Stimulated activated memory B cell treated with anti-CD40 and anti-IgM and Interleukin-4, amounts not matched to agents 10 μg/mL and 1 μg/mL and 100 μg/mL, for 72 hours (primary cell): ENCODE measurements around the gene CDK8.
A peak's percentile ranks its signal among the peaks of the same experiment; 100 is the strongest.

Experiments used
- ATAC-seq: fragments of 150-1000 bp; cut with Tn5 transposase; 2 replicates; pipeline ENCODE4 v1.10.0; 2021
- H3K27ac Mint-ChIP-seq: one replicate; pipeline ENCODE4 v1.8.0; 2022; ENCODE audit warnings: mild to moderate bottlenecking, mixed read lengths
- H3K27me3 Mint-ChIP-seq: one replicate; pipeline ENCODE4 v1.8.0; 2022; ENCODE audit warnings: mixed read lengths
- H3K36me3 Mint-ChIP-seq: one replicate; pipeline ENCODE4 v1.8.0; 2022; ENCODE audit warnings: mixed read lengths
- H3K4me1 Mint-ChIP-seq: one replicate; pipeline ENCODE4 v1.8.0; 2022; ENCODE audit warnings: mixed read lengths
- H3K4me3 Mint-ChIP-seq: one replicate; pipeline ENCODE4 v1.8.0; 2022; ENCODE audit warnings: mild to moderate bottlenecking, moderate library complexity, mixed read lengths
- H3K9me3 Mint-ChIP-seq: one replicate; pipeline ENCODE4 v1.8.0; 2022; ENCODE audit warnings: mixed read lengths

The CDK8 gene

DNA sequence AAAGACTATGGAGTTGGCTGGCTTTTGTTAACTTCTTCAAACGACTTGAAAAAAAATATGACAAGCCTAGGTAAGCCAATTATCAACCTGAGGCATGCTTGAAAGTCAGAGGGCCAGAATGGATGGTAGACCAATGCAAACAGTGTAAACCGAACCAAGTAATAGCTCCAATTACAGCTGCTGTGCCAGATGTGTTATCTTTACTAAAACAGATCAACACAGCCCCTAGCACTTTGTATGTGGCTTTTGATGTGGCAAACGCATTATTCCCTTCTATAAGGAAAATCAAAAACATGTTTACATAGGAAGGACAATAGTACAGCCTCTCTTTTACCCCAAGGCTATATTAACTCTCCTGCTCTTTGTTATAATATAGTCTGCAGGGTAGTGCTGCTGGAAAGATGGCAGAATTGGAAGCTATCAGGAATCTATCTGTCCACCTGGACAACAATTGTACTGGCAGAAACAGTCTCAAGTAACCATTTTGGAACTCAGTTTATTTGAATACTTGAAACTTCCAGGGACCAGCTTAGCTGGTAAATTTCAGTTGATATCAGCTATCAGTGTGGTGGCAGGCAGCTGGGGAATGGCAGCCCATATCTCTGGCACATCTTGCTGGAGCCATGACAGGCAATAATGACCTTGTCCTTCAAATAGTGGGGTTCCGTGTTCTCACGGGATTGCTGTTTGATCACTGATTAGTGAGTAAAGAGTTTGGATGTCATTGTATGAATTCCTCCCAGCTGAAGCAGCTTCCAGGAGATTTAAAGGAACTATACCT is 159.2 kb downstream of the CDK8 start:
- Mint-ChIP-seq H3K4me3 (no peak overlapping the region), H3K9me3 (peaks cover 9% of the 10 kb centered on the region), H3K27me3 (no peaks in the 10 kb centered on the region), H3K36me3 (peaks cover 7% of the 10 kb centered on the region), H3K4me1 (no peaks in the 10 kb centered on the region), H3K27ac (no peak overlapping the region)
- no peak for ATAC-seq

DNA sequence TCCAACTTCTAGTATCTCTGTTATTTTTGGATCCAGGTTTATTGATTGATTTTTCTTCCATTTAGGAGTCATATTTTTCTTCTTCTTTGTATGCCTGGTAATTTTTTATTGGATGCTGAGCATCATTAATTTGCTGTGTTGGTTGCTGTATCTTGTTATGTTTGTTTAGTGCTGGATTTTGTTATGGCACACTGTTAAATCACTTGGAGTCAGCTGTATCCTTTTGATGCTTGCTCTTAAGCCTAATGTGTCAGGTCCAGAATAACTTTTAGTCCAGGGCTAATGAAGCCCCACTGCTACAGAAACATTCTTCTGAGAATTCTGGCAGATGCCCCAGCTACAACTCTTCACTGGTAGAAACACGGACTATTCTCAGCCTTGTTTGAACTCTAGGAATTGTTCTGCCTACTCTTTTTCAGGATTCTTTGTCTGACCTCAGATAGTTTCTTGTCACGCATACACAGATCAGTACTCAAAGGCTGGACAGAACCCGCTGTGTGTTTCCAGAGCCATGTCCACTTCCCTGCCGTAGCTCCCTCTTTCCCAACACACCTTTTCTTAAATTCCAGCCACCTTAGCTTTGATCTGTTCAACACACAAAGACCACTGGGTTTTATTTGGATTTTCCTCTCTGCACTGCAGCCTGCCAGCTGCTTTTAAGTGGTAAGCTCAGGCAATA is 166.5 kb downstream of the CDK8 start:
- H3K36me3 Mint-ChIP-seq, result no peaks in the 10 kb centered on the region
- H3K4me1 Mint-ChIP-seq, result no peaks in the 10 kb centered on the region
- no peak for ATAC-seq
- peaks cover 3% of the 10 kb centered on the region for H3K27me3 Mint-ChIP-seq
- peaks cover 2% of the 10 kb centered on the region for H3K9me3 Mint-ChIP-seq
- H3K4me3 Mint-ChIP-seq, result no peak overlapping the region
- no peak overlapping the region for H3K27ac Mint-ChIP-seq

DNA sequence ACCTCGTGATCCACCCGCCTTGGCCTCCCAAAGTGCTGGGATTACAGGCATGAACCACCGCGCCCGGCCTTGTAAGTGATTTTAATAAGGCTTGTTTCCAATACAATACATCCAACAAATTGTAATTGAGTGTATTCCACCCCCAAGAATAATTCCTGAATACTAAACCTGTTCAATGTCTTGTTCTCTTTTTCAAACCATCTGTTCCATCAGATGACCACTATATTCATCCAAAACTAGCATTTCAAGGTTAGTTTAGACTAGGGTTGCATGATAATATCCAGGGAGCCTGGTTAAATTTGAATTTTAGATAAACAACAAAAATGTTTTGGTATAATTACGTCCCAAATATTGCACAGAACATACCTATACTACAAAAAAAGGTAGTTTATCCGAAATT is 168.1 kb downstream of the CDK8 start:
- Mint-ChIP-seq H3K27ac (no peak overlapping the region), H3K36me3 (no peaks in the 10 kb centered on the region), H3K27me3 (peaks cover 19% of the 10 kb centered on the region), H3K4me3 (no peak overlapping the region), H3K4me1 (no peaks in the 10 kb centered on the region), H3K9me3 (peaks cover 2% of the 10 kb centered on the region)
- no peak for ATAC-seq

DNA sequence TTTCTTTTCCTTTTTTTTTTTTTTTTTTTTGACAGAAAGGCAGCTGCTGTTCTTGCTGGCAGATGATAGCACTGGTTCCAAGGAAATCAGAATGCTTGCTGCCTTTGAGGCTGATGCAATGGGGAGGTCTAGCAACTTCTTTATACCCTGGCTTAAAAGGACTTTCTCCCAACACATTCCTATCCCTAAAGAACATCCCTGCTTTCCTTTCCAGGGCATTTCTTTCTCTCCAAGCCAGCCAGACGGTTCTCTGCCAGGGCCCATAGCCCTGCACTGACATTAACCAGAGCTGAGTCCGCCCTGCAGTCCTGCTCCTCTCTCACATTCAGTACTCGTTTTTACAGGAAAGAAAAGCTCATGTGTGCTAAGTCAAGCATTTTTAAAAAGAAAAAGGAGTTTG is 169.7 kb downstream of the CDK8 start:
- Mint-ChIP-seq H3K27me3 (peaks cover 28% of the 10 kb centered on the region), H3K36me3 (no peaks in the 10 kb centered on the region), H3K27ac (no peak overlapping the region), H3K4me1 (no peaks in the 10 kb centered on the region), H3K4me3 (no peak overlapping the region), H3K9me3 (no peaks in the 10 kb centered on the region)
- no peak for ATAC-seq

DNA sequence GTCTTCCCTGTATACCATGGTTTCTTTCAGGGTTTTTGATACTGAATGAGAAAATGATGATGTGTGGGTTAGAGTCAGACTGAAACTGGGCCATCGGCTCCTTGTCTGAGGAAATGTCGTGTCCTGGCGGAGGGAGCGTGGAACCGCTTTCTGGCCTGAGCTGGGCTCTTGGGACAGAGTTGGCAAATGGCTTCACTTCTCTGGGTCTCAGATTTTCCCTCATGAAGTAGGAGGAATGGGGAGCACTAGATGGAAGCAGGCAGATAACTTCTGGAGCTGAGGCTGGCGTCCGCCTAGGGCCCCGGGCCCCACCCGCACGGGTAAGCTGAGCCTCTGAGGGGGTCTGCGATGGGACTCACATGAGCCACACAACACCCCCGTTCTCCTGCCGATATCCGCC is 170.3 kb downstream of the CDK8 start:
- Mint-ChIP-seq H3K4me1 (no peaks in the 10 kb centered on the region), H3K9me3 (no peaks in the 10 kb centered on the region)
- ATAC-seq, result peak; percentile 12

DNA sequence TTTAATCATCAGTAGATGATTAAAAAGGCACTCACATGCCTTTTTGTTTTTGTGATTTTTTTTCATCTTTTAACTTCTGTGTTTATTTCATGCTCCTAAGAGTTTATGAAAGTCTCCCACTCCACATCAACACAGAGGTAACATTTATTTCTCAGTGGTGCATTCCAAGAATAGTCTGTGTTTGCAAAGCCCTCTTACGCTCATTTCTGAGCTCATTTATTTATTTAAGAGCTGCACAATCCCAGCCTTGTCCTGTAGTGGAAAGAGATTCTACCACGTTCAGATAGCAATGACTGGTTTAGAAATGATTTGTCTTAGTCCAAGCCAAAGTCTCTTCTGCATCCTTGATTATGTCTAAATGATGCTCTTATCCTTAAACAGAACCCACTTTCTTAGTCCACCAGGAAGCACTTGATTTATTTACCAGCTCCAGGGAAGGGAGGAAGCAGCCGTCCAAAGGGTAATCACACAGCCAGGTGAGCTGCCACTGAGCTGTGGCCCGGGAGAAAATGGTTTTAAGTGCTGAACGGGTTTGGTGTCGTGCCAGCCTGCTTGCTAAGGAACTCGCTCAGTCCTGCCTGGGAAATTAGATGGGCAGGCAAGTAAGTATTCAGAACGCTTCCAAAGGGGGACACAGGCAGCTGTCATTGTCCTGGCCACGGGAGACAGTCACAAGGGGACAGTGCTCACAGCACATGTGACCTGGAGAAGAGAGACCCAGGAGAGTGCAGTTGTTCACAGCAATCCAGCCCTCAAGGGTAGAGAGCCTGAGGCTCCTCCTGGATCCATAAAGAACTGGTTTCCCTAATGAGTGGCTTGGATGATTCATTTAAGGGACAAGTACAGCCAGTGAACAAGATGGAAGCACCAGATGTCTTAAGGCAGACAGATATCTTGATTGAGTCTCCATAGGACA is 171.8 kb downstream of the CDK8 start:
- Mint-ChIP-seq H3K36me3 (no peaks in the 10 kb centered on the region), H3K9me3 (no peaks in the 10 kb centered on the region), H3K27me3 (peaks cover 28% of the 10 kb centered on the region), H3K4me3 (no peak overlapping the region), H3K27ac (no peak overlapping the region), H3K4me1 (no peaks in the 10 kb centered on the region)
- no peak for ATAC-seq

More for the DNA sequence above, 170.3 kb downstream of the CDK8 start:
- H3K27me3 Mint-ChIP-seq, result peaks cover 28% of the 10 kb centered on the region
- H3K27ac Mint-ChIP-seq, result no peak overlapping the region
- H3K4me3 Mint-ChIP-seq, result no peak overlapping the region
- H3K36me3 Mint-ChIP-seq, result no peaks in the 10 kb centered on the region

DNA sequence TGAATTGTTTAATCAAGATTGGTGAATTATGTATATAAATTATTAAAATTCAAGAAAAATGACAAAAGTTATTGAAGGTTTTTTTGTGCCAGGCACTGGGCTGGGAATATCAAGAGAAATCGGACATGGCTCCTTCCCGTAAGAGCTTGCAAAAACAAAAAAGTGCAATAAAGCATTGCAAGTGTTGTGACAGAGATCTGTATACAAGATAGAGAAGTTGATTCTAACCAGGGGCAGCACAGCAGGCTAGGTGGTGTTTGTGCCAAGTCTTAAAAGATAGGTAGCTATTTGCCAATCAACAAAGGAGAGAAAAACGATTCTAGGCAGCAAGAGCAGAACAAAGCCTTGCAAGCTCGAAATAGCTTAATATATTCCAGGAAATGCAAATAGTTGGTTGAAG is 179.8 kb downstream of the CDK8 start:
- no peaks in the 10 kb centered on the region for H3K27me3 Mint-ChIP-seq
- no peak for ATAC-seq
- H3K27ac Mint-ChIP-seq, result no peak overlapping the region
- H3K9me3 Mint-ChIP-seq, result peaks cover 21% of the 10 kb centered on the region
- H3K4me1 Mint-ChIP-seq, result no peaks in the 10 kb centered on the region
- H3K36me3 Mint-ChIP-seq, result no peaks in the 10 kb centered on the region
- H3K4me3 Mint-ChIP-seq, result no peak overlapping the region

DNA sequence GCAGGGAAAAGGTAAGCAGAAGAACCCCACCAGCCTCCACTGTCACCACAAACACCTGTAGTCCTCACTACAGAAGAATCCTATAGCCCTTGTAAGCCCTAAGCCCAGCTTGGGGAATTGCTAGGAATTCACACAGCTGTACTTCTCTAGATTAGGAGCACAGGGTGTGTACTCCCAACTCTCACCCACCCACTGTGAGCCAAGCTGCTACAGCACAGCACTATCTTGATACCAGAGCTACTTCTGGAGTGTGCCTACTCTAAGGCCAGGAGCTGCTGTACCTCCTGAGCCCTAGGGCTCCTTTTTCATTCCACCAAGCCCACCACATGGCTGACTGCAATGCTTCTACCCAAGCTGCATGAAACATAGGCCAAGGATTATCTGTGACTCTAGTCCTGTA is 181.2 kb downstream of the CDK8 start:
- H3K27ac Mint-ChIP-seq, result no peak overlapping the region
- H3K36me3 Mint-ChIP-seq, result no peaks in the 10 kb centered on the region
- H3K4me3 Mint-ChIP-seq, result no peak overlapping the region
- no peaks in the 10 kb centered on the region for H3K27me3 Mint-ChIP-seq
- H3K9me3 Mint-ChIP-seq, result peaks cover 21% of the 10 kb centered on the region
- no peaks in the 10 kb centered on the region for H3K4me1 Mint-ChIP-seq
- ATAC-seq, result no peak

DNA sequence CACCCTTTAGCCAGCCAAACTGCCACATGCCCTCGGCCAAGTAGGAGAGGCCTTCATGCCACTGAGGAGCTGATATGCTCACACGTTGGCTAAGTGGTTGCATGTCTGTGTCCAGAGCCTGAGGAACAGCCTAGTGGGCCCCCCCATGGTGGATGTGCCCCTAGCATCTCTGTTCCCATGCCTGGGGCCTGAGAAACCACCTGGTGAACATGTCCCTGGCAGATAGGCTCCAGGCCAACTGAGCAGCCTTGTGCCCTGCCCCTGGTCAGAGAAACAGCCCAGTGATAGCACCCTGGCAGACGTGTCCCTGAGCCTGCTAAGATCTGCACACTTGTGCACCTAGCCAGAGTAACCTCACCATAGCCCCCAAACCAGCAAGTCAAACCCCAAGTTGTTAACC is 181.7 kb downstream of the CDK8 start:
- Mint-ChIP-seq H3K9me3 (peaks cover 21% of the 10 kb centered on the region), H3K27ac (no peak overlapping the region), H3K27me3 (no peaks in the 10 kb centered on the region), H3K4me3 (no peak overlapping the region), H3K36me3 (no peaks in the 10 kb centered on the region), H3K4me1 (no peaks in the 10 kb centered on the region)
- ATAC-seq, result no peak

DNA sequence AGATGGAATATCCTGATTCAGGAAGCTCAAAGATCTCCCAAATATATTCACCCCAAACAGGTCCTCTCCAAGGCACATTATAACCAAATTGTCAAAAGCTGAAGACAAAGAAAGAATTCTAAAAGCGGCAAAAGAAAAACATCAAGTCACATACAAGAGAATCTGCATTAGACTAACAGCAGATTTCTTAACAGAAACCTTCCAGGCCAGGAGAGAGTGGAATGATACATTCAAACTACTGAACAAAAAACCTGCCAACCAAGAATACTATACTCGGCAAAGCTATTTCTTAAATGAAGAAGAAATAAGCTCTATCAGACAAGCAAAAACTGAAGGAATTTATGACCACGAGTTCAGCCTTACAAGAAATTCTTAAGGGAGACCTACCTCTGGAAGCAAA is 183.0 kb downstream of the CDK8 start:
- peaks cover 21% of the 10 kb centered on the region for H3K9me3 Mint-ChIP-seq

DNA sequence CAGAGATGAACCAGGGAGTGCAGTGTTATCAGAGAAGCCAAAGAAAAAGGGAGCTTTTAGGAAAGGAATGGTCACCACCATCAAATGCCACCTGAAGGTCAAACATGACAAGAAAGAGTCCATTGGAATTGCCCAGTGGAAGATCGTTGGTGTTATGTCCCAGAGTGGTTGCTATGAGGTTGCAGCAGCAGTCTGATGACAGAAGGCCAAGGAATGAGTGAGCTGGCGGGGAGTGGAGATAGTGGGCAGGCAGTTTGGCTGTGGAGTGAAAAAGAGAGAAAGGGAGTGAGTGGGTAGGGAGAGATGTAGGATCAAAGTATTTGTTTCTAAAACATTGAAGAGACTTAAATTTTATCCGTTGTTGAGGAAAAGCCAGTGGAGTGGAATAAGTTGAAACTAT is 186.2 kb downstream of the CDK8 start:
- H3K4me1 Mint-ChIP-seq, result no peaks in the 10 kb centered on the region
- H3K27ac Mint-ChIP-seq, result no peak overlapping the region
- no peak overlapping the region for H3K4me3 Mint-ChIP-seq
- H3K36me3 Mint-ChIP-seq, result no peaks in the 10 kb centered on the region
- H3K27me3 Mint-ChIP-seq, result no peaks in the 10 kb centered on the region
- no peak for ATAC-seq
- peaks cover 12% of the 10 kb centered on the region for H3K9me3 Mint-ChIP-seq

More for the DNA sequence above, 183.0 kb downstream of the CDK8 start:
- no peak for ATAC-seq
- Mint-ChIP-seq H3K4me1 (no peaks in the 10 kb centered on the region), H3K4me3 (no peak overlapping the region), H3K27ac (no peak overlapping the region), H3K27me3 (no peaks in the 10 kb centered on the region), H3K36me3 (no peaks in the 10 kb centered on the region)

DNA sequence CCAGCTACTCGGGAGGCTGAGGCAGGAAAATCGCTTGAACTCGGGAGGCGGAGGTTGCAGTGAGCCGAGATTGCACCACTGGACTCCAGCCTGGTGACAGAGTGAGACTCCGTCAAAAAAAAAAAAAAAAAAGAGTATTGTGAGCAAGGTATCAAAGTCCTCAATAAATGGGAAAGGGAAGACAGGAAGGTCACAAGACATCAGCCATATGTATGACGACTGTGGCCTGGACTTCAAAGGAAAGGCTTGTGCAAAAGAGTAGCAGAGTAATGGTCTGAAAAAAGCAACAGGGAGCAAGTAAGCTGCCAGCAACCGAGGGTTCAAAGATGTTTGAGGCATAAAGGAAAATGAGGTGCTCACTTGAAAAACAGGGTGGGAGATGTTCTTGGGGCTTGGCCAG is 187.5 kb downstream of the CDK8 start:
- H3K9me3 Mint-ChIP-seq, result peaks cover 4% of the 10 kb centered on the region
- ATAC-seq, result no peak
- H3K36me3 Mint-ChIP-seq, result no peaks in the 10 kb centered on the region
- H3K4me1 Mint-ChIP-seq, result no peaks in the 10 kb centered on the region
- H3K4me3 Mint-ChIP-seq, result no peak overlapping the region
- H3K27ac Mint-ChIP-seq, result no peak overlapping the region
- H3K27me3 Mint-ChIP-seq, result peaks cover 11% of the 10 kb centered on the region

DNA sequence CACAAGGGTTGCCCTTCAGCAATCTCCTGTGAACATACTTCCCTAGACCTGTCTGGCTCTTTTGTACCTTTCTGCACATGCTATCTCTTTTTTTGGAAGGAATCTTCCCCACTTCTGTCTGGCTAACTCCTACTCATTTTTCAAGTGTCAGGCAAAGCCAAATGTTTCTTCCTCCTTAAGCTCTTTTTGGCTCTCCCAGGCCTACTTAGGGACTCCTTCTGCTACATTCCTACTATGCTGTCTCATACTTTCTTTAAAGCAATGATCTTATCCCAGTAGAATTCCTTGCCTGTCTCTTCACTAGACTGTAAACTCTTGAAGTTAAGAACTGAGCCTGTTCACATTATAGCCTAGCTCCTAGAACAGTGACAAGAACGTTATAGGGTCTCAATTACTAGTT is 188.6 kb downstream of the CDK8 start:
- Mint-ChIP-seq H3K27ac (no peak overlapping the region), H3K4me3 (no peak overlapping the region), H3K9me3 (no peaks in the 10 kb centered on the region), H3K27me3 (peaks cover 21% of the 10 kb centered on the region), H3K36me3 (no peaks in the 10 kb centered on the region), H3K4me1 (no peaks in the 10 kb centered on the region)
- no peak for ATAC-seq

DNA sequence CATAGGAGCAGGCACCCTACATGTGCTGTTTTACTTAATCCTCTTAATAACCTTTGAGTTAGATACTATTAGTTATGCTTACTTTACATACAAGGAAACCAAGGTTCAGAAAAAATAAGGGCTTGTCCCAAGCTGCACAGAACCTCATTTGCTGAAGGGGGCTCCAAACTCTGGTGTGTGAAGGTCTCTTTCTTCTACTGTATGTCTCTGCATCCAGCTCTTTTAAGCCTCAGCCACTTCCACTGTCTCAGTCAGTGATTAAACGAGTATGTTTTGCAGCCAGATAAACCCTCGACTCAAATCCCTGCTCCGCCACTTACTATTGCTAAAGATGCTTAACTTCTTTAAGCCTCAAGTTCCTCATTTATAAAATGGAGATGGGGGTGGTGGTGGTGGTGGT is 191.2 kb downstream of the CDK8 start:
- H3K9me3 Mint-ChIP-seq, result no peaks in the 10 kb centered on the region
- no peak overlapping the region for H3K4me3 Mint-ChIP-seq
- ATAC-seq, result no peak
- H3K4me1 Mint-ChIP-seq, result no peaks in the 10 kb centered on the region
- peaks cover 39% of the 10 kb centered on the region for H3K27me3 Mint-ChIP-seq
- no peak overlapping the region for H3K27ac Mint-ChIP-seq
- no peaks in the 10 kb centered on the region for H3K36me3 Mint-ChIP-seq

DNA sequence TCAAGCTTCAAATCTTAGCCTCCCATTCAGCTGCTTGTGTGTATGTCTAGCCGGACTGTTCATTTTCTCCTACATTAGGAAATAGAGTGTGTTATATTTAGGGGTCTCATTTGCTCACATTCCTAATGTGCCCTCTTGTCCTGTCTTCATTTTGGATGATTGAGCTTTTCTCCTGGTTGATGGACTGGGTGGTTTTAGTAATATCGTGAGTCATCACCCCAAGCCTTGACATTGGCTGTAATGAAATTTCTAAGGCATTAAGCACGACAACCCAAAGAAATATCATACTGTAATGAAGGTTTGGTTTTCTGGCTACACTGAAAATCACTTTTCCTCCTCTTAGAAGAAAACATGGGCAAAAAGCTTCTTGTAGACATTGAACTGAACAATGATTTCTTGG is 192.8 kb downstream of the CDK8 start:
- H3K4me1 Mint-ChIP-seq, result no peaks in the 10 kb centered on the region
- H3K4me3 Mint-ChIP-seq, result no peak overlapping the region
- H3K36me3 Mint-ChIP-seq, result no peaks in the 10 kb centered on the region
- no peak overlapping the region for H3K27ac Mint-ChIP-seq
- no peak for ATAC-seq
- H3K9me3 Mint-ChIP-seq, result peaks cover 8% of the 10 kb centered on the region
- peaks cover 54% of the 10 kb centered on the region for H3K27me3 Mint-ChIP-seq
